Measurements from ENCODE around the gene BCLAF3.

Gene BCLAF3

GRCh38 chrX:20007962-20008622, 17.2 kb upstream of the BCLAF3 start:
- Histone ChIP-seq H3K9ac (ENCODE audit: low read length) (no peak overlapping the region), H3K9me3 (ENCODE audit: control insufficient read depth, low read length) (no peaks in the 10 kb centered on the region), H3K4me1 (ENCODE audit: control insufficient read depth, insufficient read depth, low read length) (no peaks in the 10 kb centered on the region), H3K36me3 (ENCODE audit: control insufficient read depth, insufficient read depth, low read length) (no peaks in the 10 kb centered on the region), H3K4me3 (ENCODE audit: low read length) (no peak overlapping the region), H3K27me3 (ENCODE audit: control insufficient read depth, insufficient read depth, low read length) (no peaks in the 10 kb centered on the region)

GRCh38 chrX:20005883-20006282, 15.0 kb upstream of the BCLAF3 start:
- H3K9ac ChIP-seq (ENCODE audit: low read length), result no peak overlapping the region
- no peaks in the 10 kb centered on the region for H3K36me3 ChIP-seq (ENCODE audit: control insufficient read depth, insufficient read depth, low read length)
- no peaks in the 10 kb centered on the region for H3K27me3 ChIP-seq (ENCODE audit: control insufficient read depth, insufficient read depth, low read length)
- H3K9me3 ChIP-seq (ENCODE audit: control insufficient read depth, low read length), result no peaks in the 10 kb centered on the region
- H3K4me3 ChIP-seq (ENCODE audit: low read length), result no peak overlapping the region
- H3K4me1 ChIP-seq (ENCODE audit: control insufficient read depth, insufficient read depth, low read length), result no peaks in the 10 kb centered on the region

- H3K9ac ChIP-seq (ENCODE audit: low read length), result no peak overlapping the region
- no peaks in the 10 kb centered on the region for H3K9me3 ChIP-seq (ENCODE audit: control insufficient read depth, low read length)
- no peaks in the 10 kb centered on the region for H3K36me3 ChIP-seq (ENCODE audit: control insufficient read depth, insufficient read depth, low read length)
- no peaks in the 10 kb centered on the region for H3K27me3 ChIP-seq (ENCODE audit: control insufficient read depth, insufficient read depth, low read length)
- H3K4me1 ChIP-seq (ENCODE audit: control insufficient read depth, insufficient read depth, low read length), result no peaks in the 10 kb centered on the region
- no peak overlapping the region for H3K4me3 ChIP-seq (ENCODE audit: low read length)
These were observed 10.7 kb upstream of the BCLAF3 start for GRCh38 chrX:20001588-20001987.

- H3K27me3 ChIP-seq (ENCODE audit: control insufficient read depth, insufficient read depth, low read length), result no peaks in the 10 kb centered on the region
- H3K9me3 ChIP-seq (ENCODE audit: control insufficient read depth, low read length), result no peaks in the 10 kb centered on the region
- H3K36me3 ChIP-seq (ENCODE audit: control insufficient read depth, insufficient read depth, low read length), result no peaks in the 10 kb centered on the region
- H3K4me3 ChIP-seq (ENCODE audit: low read length), result no peak overlapping the region
- H3K4me1 ChIP-seq (ENCODE audit: control insufficient read depth, insufficient read depth, low read length), result peaks cover 6% of the 10 kb centered on the region
- peak overlapping the region; percentile 59 for H3K9ac ChIP-seq (ENCODE audit: low read length)
These were observed 473 bp upstream of the BCLAF3 start for GRCh38 chrX:19991350-19991718.

GRCh38 chrX:19990151-19990555, 708 bp downstream of the BCLAF3 start:
- Histone ChIP-seq H3K36me3 (ENCODE audit: control insufficient read depth, insufficient read depth, low read length) (no peaks in the 10 kb centered on the region), H3K9ac (ENCODE audit: low read length) (peak overlapping the region; percentile 68), H3K27me3 (ENCODE audit: control insufficient read depth, insufficient read depth, low read length) (no peaks in the 10 kb centered on the region), H3K4me3 (ENCODE audit: low read length) (peak overlapping the region; percentile 2), H3K9me3 (ENCODE audit: control insufficient read depth, low read length) (no peaks in the 10 kb centered on the region), H3K4me1 (ENCODE audit: control insufficient read depth, insufficient read depth, low read length) (peaks cover 6% of the 10 kb centered on the region)

- Histone ChIP-seq H3K4me3 (ENCODE audit: low read length) (no peak overlapping the region), H3K9me3 (ENCODE audit: control insufficient read depth, low read length) (no peaks in the 10 kb centered on the region), H3K36me3 (ENCODE audit: control insufficient read depth, insufficient read depth, low read length) (no peaks in the 10 kb centered on the region), H3K9ac (ENCODE audit: low read length) (no peak overlapping the region), H3K27me3 (ENCODE audit: control insufficient read depth, insufficient read depth, low read length) (no peaks in the 10 kb centered on the region), H3K4me1 (ENCODE audit: control insufficient read depth, insufficient read depth, low read length) (peaks cover 6% of the 10 kb centered on the region)
These were observed 3.0 kb downstream of the BCLAF3 start for GRCh38 chrX:19987856-19988255.

GRCh38 chrX:19986531-19986930, 4.3 kb downstream of the BCLAF3 start:
- Histone ChIP-seq H3K9me3 (ENCODE audit: control insufficient read depth, low read length) (no peaks in the 10 kb centered on the region), H3K4me3 (ENCODE audit: low read length) (no peak overlapping the region), H3K4me1 (ENCODE audit: control insufficient read depth, insufficient read depth, low read length) (peaks cover 4% of the 10 kb centered on the region), H3K36me3 (ENCODE audit: control insufficient read depth, insufficient read depth, low read length) (no peaks in the 10 kb centered on the region), H3K9ac (ENCODE audit: low read length) (no peak overlapping the region), H3K27me3 (ENCODE audit: control insufficient read depth, insufficient read depth, low read length) (no peaks in the 10 kb centered on the region)

GRCh38 chrX:19981947-19982346, 8.9 kb downstream of the BCLAF3 start:
- no peaks in the 10 kb centered on the region for H3K9me3 ChIP-seq (ENCODE audit: control insufficient read depth, low read length)
- H3K36me3 ChIP-seq (ENCODE audit: control insufficient read depth, insufficient read depth, low read length), result no peaks in the 10 kb centered on the region
- no peak overlapping the region for H3K9ac ChIP-seq (ENCODE audit: low read length)
- H3K4me1 ChIP-seq (ENCODE audit: control insufficient read depth, insufficient read depth, low read length), result no peaks in the 10 kb centered on the region
- H3K27me3 ChIP-seq (ENCODE audit: control insufficient read depth, insufficient read depth, low read length), result no peaks in the 10 kb centered on the region
- H3K4me3 ChIP-seq (ENCODE audit: low read length), result no peak overlapping the region

GRCh38 chrX:19975845-19976244, 15.0 kb downstream of the BCLAF3 start:
- H3K4me3 ChIP-seq (ENCODE audit: low read length), result no peak overlapping the region
- no peaks in the 10 kb centered on the region for H3K27me3 ChIP-seq (ENCODE audit: control insufficient read depth, insufficient read depth, low read length)
- H3K9ac ChIP-seq (ENCODE audit: low read length), result no peak overlapping the region
- H3K4me1 ChIP-seq (ENCODE audit: control insufficient read depth, insufficient read depth, low read length), result no peaks in the 10 kb centered on the region
- no peaks in the 10 kb centered on the region for H3K9me3 ChIP-seq (ENCODE audit: control insufficient read depth, low read length)
- no peaks in the 10 kb centered on the region for H3K36me3 ChIP-seq (ENCODE audit: control insufficient read depth, insufficient read depth, low read length)

- H3K4me1 ChIP-seq (ENCODE audit: control insufficient read depth, insufficient read depth, low read length), result no peaks in the 10 kb centered on the region
- no peak overlapping the region for H3K9ac ChIP-seq (ENCODE audit: low read length)
- no peaks in the 10 kb centered on the region for H3K27me3 ChIP-seq (ENCODE audit: control insufficient read depth, insufficient read depth, low read length)
- H3K4me3 ChIP-seq (ENCODE audit: low read length), result no peak overlapping the region
- H3K36me3 ChIP-seq (ENCODE audit: control insufficient read depth, insufficient read depth, low read length), result no peaks in the 10 kb centered on the region
- no peaks in the 10 kb centered on the region for H3K9me3 ChIP-seq (ENCODE audit: control insufficient read depth, low read length)
These were observed 17.9 kb downstream of the BCLAF3 start for GRCh38 chrX:19972984-19973383.

- Histone ChIP-seq H3K9ac (ENCODE audit: low read length) (no peak overlapping the region), H3K27me3 (ENCODE audit: control insufficient read depth, insufficient read depth, low read length) (no peaks in the 10 kb centered on the region), H3K9me3 (ENCODE audit: control insufficient read depth, low read length) (no peaks in the 10 kb centered on the region), H3K4me1 (ENCODE audit: control insufficient read depth, insufficient read depth, low read length) (no peaks in the 10 kb centered on the region), H3K4me3 (ENCODE audit: low read length) (no peak overlapping the region), H3K36me3 (ENCODE audit: control insufficient read depth, insufficient read depth, low read length) (no peaks in the 10 kb centered on the region)
These were observed 22.6 kb downstream of the BCLAF3 start for GRCh38 chrX:19968276-19968675.

- Histone ChIP-seq H3K4me3 (ENCODE audit: low read length) (no peak overlapping the region), H3K9me3 (ENCODE audit: control insufficient read depth, low read length) (no peaks in the 10 kb centered on the region), H3K4me1 (ENCODE audit: control insufficient read depth, insufficient read depth, low read length) (no peaks in the 10 kb centered on the region), H3K36me3 (ENCODE audit: control insufficient read depth, insufficient read depth, low read length) (no peaks in the 10 kb centered on the region), H3K27me3 (ENCODE audit: control insufficient read depth, insufficient read depth, low read length) (no peaks in the 10 kb centered on the region), H3K9ac (ENCODE audit: low read length) (no peak overlapping the region)
These were observed 24.8 kb downstream of the BCLAF3 start for GRCh38 chrX:19966056-19966455.
